Hepatocyte (in vitro differentiated cells): ENCODE measurements around the gene POU3F3.

Experiments
- EZH2 ChIP-seq: fragments of 200-600 bp; sonication (generic); IDR thresholded peaks from 2 replicates; pipeline ENCODE4 v1.6.1; 2016; ENCODE audit warnings: antibody characterized with exemption, mild to moderate bottlenecking, borderline replicate concordance
- EZH2phosphoT487 ChIP-seq: fragments of 200-600 bp; sonication (generic); IDR thresholded peaks from one replicate; pipeline ENCODE4 v1.6.1; 2018; ENCODE audit warnings: antibody characterized with exemption, mild to moderate bottlenecking, low read depth, moderate library complexity; ENCODE audit not compliant: unreplicated experiment, severe bottlenecking
- TF ChIP-seq, protein P1 (sequence below): fragments of 200-600 bp; sonication (generic); IDR thresholded peaks from 2 replicates; pipeline ENCODE4 v1.5.1; 2016; ENCODE audit warnings: antibody characterized with exemption, mild to moderate bottlenecking; ENCODE audit not compliant: poor library complexity

- TF ChIP-seq, protein P1, sequence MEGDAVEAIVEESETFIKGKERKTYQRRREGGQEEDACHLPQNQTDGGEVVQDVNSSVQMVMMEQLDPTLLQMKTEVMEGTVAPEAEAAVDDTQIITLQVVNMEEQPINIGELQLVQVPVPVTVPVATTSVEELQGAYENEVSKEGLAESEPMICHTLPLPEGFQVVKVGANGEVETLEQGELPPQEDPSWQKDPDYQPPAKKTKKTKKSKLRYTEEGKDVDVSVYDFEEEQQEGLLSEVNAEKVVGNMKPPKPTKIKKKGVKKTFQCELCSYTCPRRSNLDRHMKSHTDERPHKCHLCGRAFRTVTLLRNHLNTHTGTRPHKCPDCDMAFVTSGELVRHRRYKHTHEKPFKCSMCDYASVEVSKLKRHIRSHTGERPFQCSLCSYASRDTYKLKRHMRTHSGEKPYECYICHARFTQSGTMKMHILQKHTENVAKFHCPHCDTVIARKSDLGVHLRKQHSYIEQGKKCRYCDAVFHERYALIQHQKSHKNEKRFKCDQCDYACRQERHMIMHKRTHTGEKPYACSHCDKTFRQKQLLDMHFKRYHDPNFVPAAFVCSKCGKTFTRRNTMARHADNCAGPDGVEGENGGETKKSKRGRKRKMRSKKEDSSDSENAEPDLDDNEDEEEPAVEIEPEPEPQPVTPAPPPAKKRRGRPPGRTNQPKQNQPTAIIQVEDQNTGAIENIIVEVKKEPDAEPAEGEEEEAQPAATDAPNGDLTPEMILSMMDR, result no peak
- TF ChIP-seq EZH2phosphoT487, result no peak
- peak; percentile 91 for TF ChIP-seq EZH2
These were observed 8.4 kb upstream of the POU3F3 start for GRCh38 chr2:104845552-104845931.
